ENCODE measurements around the gene LAMTOR5. TPM values are rescaled to one million over a fixed set of nuclear protein-coding genes. Genes with fewer than 3 reads are reported as not detected.

Gene LAMTOR5
- total RNA-seq, 1 donor from 2014 or later: 102 TPM

DNA sequence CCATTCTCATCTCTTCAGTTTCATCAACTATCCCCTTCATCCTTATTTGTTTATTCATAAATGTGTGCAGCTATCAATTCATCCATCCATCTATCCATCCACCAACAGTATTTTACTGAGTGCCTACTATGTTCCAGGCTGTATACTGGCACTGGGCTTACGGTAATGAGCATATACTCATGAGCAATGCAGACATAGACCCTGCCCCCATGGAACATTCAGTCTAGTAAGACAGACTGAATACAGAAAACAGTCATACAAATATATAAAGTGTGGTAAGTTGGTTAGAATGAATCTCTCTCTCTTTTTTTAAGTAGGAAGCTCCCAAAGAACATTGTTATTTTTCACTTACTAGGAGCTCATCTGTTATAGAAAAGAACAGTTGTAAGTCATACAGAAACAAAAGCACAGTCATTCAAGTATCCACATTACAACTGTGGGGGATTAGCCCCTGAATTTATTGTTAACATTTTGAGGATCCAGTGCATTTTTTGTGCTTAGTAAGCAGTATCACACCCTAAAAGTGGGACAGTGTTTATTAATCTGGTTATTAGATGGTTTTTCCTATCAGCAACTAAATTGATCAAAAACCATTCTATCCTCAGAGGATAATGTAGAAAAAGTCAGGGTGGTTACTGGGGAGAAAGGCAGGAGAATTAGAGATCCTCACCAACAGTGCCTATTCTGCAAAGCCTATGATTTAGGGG is 20.3 kb downstream of the LAMTOR5 start:
- ATAC-seq: no peak

- ATAC-seq: no peak
Observed at GRCh38 chr1:110385369-110385768, 22.1 kb downstream of the LAMTOR5 start.

DNA sequence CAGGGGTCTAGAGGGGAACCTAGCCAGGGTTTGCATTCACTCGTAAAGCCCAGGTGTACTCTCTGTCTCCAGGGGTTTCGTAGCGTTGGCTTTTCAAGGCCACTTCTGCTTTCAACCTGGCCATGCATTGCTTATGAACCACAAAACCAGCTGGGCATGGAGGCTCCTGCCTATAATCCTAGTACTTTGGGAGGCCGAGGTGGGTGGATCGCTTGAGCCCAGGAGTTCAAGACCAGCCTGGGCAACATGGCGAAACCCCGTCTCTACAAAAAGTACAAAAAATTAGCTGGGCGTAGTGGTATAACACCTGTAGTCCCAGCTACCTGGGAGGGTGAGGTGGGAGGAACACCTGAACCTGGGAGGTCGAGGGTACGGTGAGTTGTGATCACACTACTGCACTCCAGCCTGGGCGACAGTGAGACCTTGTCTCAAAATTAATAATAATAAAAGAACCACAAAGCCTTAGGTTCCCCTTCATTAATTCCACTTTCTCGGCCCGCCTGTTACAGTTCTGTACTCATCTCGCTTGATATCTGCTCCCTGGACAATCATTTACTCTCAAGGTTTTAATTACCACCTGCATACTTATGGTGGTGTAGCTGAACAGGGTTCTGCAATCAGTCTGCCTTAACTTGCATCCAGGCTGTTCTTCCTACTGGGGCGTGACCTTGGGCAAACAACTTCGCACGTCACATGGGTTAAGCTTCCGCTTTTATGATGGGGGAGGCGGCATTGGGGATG is 22.7 kb downstream of the LAMTOR5 start:
- peak; percentile 65 for ATAC-seq

GRCh38 chr1:110383251-110383990 is 24.1 kb downstream of the LAMTOR5 start:
- ATAC-seq: no peak

GRCh38 chr1:110380672-110381283 is 26.7 kb downstream of the LAMTOR5 start:
- ATAC-seq: no peak

GRCh38 chr1:110375490-110375889 is 32.0 kb downstream of the LAMTOR5 start:
- no peak for ATAC-seq

DNA sequence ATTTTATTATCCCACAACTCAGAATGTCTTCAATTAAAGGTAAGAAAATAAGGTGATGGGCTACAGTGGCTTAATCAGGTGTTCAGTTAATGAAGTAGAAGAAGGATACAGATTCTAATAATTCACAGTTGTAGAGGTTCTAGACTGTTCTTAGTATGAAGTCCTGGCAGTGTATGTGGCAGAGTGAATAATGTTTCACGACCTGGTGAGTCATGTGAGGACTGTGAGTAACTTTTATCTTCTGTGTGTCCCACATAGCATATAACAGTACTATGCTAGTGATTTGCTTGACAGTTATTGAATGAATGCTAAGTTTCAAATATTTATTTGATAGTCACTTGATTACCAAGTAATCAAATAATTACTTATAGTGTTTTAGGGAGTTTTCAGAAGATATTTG is 36.7 kb downstream of the LAMTOR5 start:
- peak; percentile 74 for ATAC-seq

DNA sequence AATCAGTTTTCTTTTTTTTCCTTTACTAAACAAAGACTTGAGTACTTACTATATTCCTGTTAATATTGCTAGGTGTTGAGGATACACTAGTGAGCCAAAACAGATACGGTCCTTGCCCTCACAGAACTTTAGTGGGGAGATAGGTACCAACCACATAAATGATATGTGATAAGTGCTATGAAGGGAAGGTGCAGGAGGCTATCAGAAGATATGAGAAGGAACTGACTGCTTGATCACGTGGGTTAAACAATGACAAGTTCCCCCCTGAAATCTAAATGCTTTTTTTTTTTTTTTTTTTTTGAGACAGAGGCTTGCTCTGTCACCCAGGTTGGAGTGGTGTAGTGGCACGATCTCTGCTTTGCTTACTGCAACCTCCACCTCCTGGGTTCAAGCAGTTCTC is 43.3 kb downstream of the LAMTOR5 start:
- no peak for ATAC-seq

- no peak for ATAC-seq
Observed at GRCh38 chr1:110361856-110362255, 45.6 kb downstream of the LAMTOR5 start.

GRCh38 chr1:110360431-110360830 is 47.1 kb downstream of the LAMTOR5 start:
- no peak for ATAC-seq

- ATAC-seq: peak; percentile 66
Observed at GRCh38 chr1:110356379-110356778, 51.1 kb downstream of the LAMTOR5 start.

- no peak for ATAC-seq
Observed at GRCh38 chr1:110355321-110355720, 52.2 kb downstream of the LAMTOR5 start.

Other genes starting within 250 kb of the LAMTOR5 start
- gene KCNC4, start 197.4 kb downstream of the LAMTOR5 start, total RNA-seq: 5.8 TPM
- 14.9 TPM for gene RBM15, start 68.3 kb downstream of the LAMTOR5 start, total RNA-seq
- gene SLC16A4, start 16.7 kb downstream of the LAMTOR5 start, total RNA-seq: 0.44 TPM
- 0.20 TPM for gene PROK1, start 43.5 kb upstream of the LAMTOR5 start, total RNA-seq
- gene KCNA10, start 111.5 kb upstream of the LAMTOR5 start, total RNA-seq: not detected
- gene KCNA2, start 198.7 kb upstream of the LAMTOR5 start, total RNA-seq: 1.2 TPM

All from esophagus mucosa (tissue), 1 donor.